Esophagus muscularis mucosa (tissue), 4 donors: ENCODE data around the gene CDKN2B-AS1. TPM values are rescaled to one million over a fixed set of nuclear protein-coding genes. Genes with fewer than 3 reads are reported as not detected.

ENCODE experiments used
- DNase-seq: peaks from one replicate; pipeline ENCODE4 v3.0.0-alpha.2; 2017; ENCODE audit errors: extremely low spot score
- H3K27ac ChIP-seq, 4 donors: fragments of 200-600 bp; sonication (generic); replicated peaks in 1 of 4; 1 replicate in 3 of 4; 2 replicates in 1 of 4; pipeline ENCODE4 v1.5.1; 2016 to 2019; ENCODE audit warnings: mild to moderate bottlenecking in 1 of 4
- H3K27me3 ChIP-seq, 4 donors: fragments of 200-600 bp; sonication (generic); one replicate each; pipeline versions ENCODE4 v1.5.1 to v1.6.0; 2016 to 2019
- H3K36me3 ChIP-seq, 4 donors: fragments of 200-600 bp; sonication (generic); one replicate each; pipeline ENCODE4 v1.5.1; 2016 to 2019
- H3K4me1 ChIP-seq, 4 donors: fragments of 200-600 bp; sonication (generic); one replicate each; pipeline ENCODE4 v1.5.1; 2016 to 2019
- H3K4me3 ChIP-seq, 4 donors: fragments of 200-600 bp; sonication (generic); 1 replicate in 2 of 4; 2 replicates in 2 of 4; pipeline ENCODE4 v1.5.1; 2016 to 2019; ENCODE audit warnings: mild to moderate bottlenecking in 4 of 4, moderate library complexity in 1 of 4
- H3K9me3 ChIP-seq, 4 donors: fragments of 200-600 bp; sonication (generic); 1 replicate in 3 of 4; 2 replicates in 1 of 4; pipeline ENCODE4 v1.5.1; 2016 to 2019
- EP300 ChIP-seq: sonication (generic); formaldehyde crosslinking; IDR thresholded peaks from one replicate; pipeline ENCODE4 v1.6.1; 2017; ENCODE audit warnings: antibody characterized with exemption
- POLR2A ChIP-seq: fragments of 450-650 bp; IDR thresholded peaks from one replicate; pipeline ENCODE4 v1.6.1; 2017; ENCODE audit warnings: antibody characterized with exemption, moderate library complexity, mild to moderate bottlenecking, low read depth
- POLR2AphosphoS5 ChIP-seq, 2 donors: sonication (generic); formaldehyde crosslinking; IDR thresholded peaks; one replicate each; pipeline ENCODE4 v1.6.1; 2017; ENCODE audit warnings: antibody characterized with exemption in 2 of 2
- WGBS: methylation state at CpG from one replicate; pipeline ENCODE4 v1.1.5; 2018; 5-methylcytosine and 5-hydroxymethylcytosine counted together
- intact Hi-C: fragments of 100-400 bp; cut with DNase I; formaldehyde crosslinking; loops from one replicate; pipeline ENCODE4 v1.15.1; 2023
- total RNA-seq, 4 donors: library from RNA; depleted of rRNA; stranded (reverse); fragments of >200 nt; gene quantifications; one replicate each; pipeline versions ENCODE4 v1.1.0 to v1.2.1, GENCODE V29; 2016
- TF ChIP-seq, protein P1 (sequence below), 3 experiments: fragments of 200-600 bp in 2 of 3; fragments of 450-650 bp in 1 of 3; sonication (generic) in 2 of 3; IDR thresholded peaks; one replicate each; pipeline ENCODE4 v1.5.1; 2017 to 2019; ENCODE audit warnings: antibody characterized with exemption in 3 of 3, mild to moderate bottlenecking in 2 of 3, moderate library complexity in 1 of 3

The CDKN2B-AS1 gene
- total RNA-seq, 4 donors from 2014 or later = 0.52 to 1.3 (median 0.85) TPM

DNA sequence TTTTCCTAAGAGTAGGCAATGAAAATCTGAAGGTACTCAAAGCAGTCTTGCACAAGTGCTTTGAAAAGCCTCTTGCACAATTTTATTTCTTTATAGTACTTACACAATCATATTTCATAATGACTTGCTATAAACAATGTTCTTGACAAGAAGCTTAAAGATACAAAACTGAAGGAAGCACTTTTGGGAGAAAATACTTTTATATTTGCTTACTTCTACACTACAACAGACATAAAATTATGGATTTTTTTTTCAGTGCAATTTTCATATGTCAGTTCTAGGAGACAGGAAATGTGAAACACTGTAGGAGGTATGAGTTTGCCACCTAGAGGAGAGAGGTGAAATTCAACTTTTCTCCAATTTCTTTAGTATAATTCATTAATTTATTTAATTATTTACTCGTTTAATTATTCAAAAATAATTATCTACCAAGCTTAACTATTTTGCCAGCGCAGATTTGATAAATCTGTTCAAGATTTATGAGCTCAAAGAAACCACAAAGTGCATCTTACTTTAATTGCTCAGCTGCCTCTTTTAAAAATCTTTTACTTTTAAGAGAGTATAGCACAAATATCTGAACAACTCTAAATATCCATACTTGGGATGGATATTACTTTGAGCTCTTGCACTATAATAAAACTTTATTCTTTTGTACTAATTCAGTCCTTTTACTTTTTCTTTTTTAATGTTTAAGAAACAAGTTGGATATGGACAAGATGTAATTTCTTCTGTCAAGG is 43.5 kb downstream of the CDKN2B-AS1 start:
- no peaks in the 10 kb centered on the region for H3K27me3 ChIP-seq
- TF ChIP-seq, protein P1, sequence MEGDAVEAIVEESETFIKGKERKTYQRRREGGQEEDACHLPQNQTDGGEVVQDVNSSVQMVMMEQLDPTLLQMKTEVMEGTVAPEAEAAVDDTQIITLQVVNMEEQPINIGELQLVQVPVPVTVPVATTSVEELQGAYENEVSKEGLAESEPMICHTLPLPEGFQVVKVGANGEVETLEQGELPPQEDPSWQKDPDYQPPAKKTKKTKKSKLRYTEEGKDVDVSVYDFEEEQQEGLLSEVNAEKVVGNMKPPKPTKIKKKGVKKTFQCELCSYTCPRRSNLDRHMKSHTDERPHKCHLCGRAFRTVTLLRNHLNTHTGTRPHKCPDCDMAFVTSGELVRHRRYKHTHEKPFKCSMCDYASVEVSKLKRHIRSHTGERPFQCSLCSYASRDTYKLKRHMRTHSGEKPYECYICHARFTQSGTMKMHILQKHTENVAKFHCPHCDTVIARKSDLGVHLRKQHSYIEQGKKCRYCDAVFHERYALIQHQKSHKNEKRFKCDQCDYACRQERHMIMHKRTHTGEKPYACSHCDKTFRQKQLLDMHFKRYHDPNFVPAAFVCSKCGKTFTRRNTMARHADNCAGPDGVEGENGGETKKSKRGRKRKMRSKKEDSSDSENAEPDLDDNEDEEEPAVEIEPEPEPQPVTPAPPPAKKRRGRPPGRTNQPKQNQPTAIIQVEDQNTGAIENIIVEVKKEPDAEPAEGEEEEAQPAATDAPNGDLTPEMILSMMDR (IDR thresholded peaks at IDR 0.05) = peak; percentile 35 to 49 (median 48)
- no peak for TF ChIP-seq POLR2A
- 30% methylated on average over 2 of the region's 2 CpGs for WGBS
- H3K27ac ChIP-seq = no peak overlapping the region
- intact Hi-C loops = loop anchor here (10.0 kb wide), 1 partner anchor 223 kb away; no protein-coding TSS in a partner anchor
- H3K4me3 ChIP-seq = no peak overlapping the region
- no peaks in the 10 kb centered on the region for H3K36me3 ChIP-seq
- H3K4me1 ChIP-seq = peaks cover 0 to 17% (median 3%) of the 10 kb centered on the region in 4 donors
- no peaks in the 10 kb centered on the region for H3K9me3 ChIP-seq
- no peak for DNase-seq

DNA sequence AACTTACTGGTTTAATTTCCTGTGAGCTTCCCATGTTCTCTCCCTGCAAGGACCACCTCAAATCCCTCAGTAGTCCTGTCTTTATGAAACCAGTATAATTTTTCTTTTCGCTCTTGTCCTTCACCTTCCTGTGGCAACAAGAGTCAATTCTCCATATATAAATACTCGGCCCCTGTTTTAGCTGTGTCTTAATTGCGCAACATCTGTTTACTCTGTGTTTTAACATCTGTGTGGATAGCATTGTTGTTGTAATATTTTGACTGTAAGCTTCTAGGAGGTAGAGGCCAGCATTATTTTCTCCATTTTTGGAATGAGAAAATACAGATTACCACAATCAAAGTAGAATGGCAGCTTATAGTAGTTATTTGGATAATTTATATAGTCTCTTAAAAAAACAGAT is 44.7 kb downstream of the CDKN2B-AS1 start:
- Histone ChIP-seq H3K4me1 (peaks cover 0 to 17% (median 3%) of the 10 kb centered on the region in 4 donors), H3K9me3 (no peaks in the 10 kb centered on the region), H3K27me3 (no peaks in the 10 kb centered on the region), H3K36me3 (no peaks in the 10 kb centered on the region), H3K27ac (no peak overlapping the region), H3K4me3 (no peak overlapping the region)
- 84% methylated on average over 3 of the region's 3 CpGs for WGBS
- intact Hi-C loops = loop anchor here (10.0 kb wide), 1 partner anchor 224 kb away; no protein-coding TSS in a partner anchor
- no peak for DNase-seq
- TF ChIP-seq POLR2AphosphoS5 (IDR thresholded peaks at IDR 0.05) = no peak
- TF ChIP-seq EP300 = no peak
- TF ChIP-seq POLR2A = no peak
- TF ChIP-seq, protein P1 (IDR thresholded peaks at IDR 0.05) = no peak

DNA sequence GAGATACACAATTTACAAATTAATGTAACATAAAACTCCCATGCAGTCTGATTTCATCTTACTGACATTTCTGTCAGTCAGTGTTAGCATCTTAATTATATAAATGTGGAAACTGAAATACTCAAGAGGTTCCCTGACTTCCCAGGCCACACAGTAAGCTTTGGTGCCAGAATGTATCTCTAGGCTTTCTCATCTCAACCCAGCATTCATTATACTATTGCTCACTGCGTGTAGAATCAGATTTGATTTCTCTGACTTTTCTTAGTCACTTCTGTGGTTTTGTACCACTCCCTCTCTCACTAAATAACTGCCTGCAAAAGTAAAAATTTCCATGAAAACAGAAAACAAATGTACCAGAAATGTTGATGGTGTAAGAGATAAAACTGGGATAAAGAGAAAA is 46.2 kb downstream of the CDKN2B-AS1 start:
- Histone ChIP-seq H3K9me3 (no peaks in the 10 kb centered on the region), H3K27ac (no peak overlapping the region), H3K36me3 (no peaks in the 10 kb centered on the region), H3K4me3 (no peak overlapping the region), H3K27me3 (no peaks in the 10 kb centered on the region), H3K4me1 (peaks cover 0 to 17% (median 3%) of the 10 kb centered on the region in 4 donors)
- intact Hi-C loops = no loop called here
- 65% methylated on average over 1 of the region's 1 CpG for WGBS
- DNase-seq = no peak
- TF ChIP-seq, protein P1 (IDR thresholded peaks at IDR 0.05) = no peak
- TF ChIP-seq POLR2A (no peak), EP300 (no peak), POLR2AphosphoS5 (IDR thresholded peaks at IDR 0.05) (no peak)

DNA sequence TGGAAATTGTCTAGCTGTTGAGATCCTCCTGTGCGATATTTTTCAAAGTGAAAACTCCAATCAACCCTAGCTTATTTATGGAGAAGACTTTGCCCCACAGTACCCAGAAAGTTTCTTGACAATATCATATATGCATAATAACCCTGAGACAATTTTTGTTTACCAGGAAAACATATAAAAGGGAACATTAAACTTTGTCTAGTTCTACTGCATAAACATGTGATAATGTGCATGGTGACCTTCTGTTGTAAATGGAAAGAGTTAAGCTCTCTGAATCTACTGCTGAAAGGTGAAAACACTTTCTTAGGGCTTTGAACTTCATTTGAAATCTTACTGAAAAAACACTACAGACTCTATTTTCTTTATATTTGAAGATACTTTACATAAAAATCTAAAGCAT is 46.8 kb downstream of the CDKN2B-AS1 start:
- intact Hi-C loops = no loop called here
- 93% methylated on average over 1 of the region's 1 CpG for WGBS
- Histone ChIP-seq H3K27ac (no peak overlapping the region), H3K36me3 (no peaks in the 10 kb centered on the region), H3K4me1 (peaks cover 0 to 17% (median 3%) of the 10 kb centered on the region in 4 donors), H3K9me3 (no peaks in the 10 kb centered on the region), H3K4me3 (no peak overlapping the region), H3K27me3 (no peaks in the 10 kb centered on the region)
- TF ChIP-seq EP300 = no peak
- TF ChIP-seq POLR2AphosphoS5 (IDR thresholded peaks at IDR 0.05) = no peak
- TF ChIP-seq, protein P1 (IDR thresholded peaks at IDR 0.05) = no peak
- TF ChIP-seq POLR2A = no peak
- DNase-seq = no peak
